T-helper 9 cell (primary cell): ENCODE results near the gene SLC4A5.
"Not testable (repeated sequence)": the region's sequence is repeated elsewhere in the genome, so short reads cannot be mapped to it uniquely, and the experiment has no call there.

Source experiments
- DNase-seq: peaks from one replicate; pipeline ENCODE4 v3.0.0-alpha.2; 2020

SLC4A5 gene

DNA sequence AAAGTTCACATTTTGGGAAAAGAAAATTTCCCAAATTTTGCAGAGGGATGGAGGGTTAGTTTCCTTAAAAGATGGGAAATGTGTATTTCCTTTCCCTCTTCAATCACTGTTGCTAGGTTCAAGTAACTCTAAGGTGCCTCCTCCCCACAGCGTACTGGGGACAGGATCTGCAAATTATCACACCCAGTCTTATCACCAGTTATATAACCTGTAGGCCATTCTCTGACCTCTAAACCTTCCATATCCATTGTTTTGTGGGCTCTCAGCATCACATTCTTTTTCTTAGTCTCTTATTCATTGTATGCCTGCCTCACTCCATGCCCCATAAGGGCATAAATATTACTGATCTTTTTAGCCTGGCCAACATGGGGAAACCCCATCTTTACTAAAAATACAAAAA lies 148.4 kb downstream of the SLC4A5 start:
- no peak for DNase-seq

DNA sequence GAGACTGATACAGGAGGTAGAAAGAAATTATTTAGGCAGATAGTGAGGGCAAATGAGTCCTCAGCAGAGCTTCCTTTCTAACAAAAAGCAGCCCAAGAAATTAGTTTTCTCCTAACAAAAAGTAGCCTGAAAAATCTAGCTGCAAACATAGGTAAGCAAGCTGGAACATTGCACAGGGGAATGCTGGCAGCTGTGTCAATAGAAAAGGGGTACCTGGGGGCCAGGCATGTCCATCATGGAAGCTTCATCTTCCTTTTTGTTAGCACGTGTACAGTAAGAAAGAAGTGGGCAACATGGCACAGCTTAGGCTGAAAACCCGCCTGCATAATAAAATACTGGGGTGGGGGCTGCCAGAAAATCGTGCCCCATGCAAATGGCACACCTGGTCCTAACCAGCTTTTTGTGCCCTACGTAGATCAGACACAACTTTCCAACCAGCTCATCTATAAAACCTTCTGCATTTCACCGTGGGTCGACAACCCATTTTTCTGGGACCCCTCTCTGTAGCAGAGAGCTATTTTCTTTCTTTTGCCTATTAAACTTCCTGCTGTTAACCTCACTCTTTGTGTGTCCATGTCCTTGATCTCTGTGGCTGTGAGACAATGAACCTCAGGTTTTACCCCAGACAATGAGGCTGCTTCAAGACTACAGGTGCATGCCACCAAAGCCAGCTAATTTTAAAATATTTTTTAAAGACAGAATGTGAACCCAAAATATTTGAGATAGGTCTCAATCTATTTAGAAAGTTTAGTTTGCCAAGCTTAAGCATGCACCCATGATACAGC lies 151.4 kb downstream of the SLC4A5 start:
- no peak for DNase-seq

DNA sequence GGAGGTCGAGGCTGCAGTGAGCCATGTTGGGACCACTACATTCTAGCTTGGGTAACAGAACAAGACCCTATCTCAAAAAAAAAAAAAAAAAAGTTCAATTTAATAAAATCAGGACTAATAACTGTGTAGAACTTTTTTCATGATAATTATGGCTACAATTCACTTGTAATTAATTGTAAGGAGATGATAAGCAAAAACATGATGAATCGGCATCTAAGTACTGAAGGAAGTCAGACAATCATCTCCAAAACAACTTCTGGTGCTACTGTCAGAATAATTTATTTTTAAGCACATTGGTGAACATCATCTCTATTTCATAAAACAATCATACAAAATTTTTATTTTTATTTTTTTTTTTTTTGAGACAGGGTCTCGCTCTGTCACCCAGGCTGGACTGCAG lies 154.5 kb downstream of the SLC4A5 start:
- DNase-seq = no peak

DNA sequence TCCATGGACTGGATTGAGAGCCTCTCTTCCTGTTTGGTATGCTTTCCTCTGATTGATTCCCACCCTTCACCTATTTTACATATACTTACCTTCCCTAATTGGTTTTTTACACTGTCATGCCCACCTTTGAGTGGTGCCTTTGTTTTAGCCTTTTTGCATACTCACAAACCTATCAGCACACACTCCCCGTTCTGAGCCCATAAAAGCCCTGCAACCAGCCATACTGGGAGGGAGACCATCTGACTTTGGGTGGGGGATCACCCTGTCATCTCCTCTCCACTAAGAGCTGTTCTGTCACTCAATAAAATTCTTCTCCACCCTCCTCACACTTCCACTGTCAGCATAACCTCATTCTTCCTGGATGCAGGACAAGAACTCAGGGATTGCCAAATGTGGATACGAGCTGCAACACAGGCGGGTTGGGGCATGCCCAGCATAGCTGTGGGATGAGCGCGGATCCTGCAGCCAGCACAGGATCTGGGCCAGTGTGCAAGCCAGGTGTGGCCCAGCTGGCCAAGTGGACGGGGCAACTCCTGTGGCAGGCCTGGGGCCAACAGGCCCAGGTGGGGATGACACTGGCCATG lies 155.1 kb downstream of the SLC4A5 start:
- no peak for DNase-seq

DNA sequence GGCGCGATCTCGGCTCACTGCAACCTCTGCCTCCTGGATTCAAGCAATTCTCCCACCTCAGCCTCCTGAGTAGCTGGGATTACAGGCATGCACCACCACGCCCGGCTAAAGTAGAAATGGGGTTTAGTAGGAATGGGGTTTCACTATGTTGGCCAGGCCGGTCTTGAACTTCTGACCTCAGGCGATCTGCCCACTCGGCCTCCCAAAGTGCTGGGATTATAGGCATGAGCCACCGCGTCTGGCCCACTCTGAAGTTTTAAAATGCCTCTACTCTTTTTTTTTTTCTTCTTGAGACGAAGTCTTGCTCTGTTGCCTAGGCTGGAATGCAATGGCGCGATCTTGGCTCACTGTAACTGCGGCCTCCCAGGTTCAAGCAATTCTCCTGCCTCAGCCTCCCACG lies 156.5 kb downstream of the SLC4A5 start:
- not testable (repeated sequence) for DNase-seq

DNA sequence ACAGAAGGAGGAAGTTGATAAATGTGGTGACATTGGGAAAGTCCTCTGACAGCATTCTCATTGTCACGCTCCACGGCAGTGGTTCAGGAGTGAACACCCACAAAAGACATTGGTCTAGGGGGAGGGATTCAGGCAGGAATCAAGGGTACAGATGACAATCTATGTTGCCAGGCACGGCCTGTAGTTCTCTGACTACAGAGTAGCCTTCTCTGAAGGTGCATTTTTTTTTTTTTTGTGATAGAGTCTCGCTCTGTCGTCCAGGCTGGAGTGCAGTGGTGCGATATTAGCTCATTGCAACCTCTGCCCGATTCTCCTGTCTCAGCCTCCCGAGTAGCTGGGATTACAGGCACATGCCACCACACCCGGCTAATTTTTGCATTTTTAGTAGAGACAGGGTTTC lies 157.2 kb downstream of the SLC4A5 start:
- no peak for DNase-seq

DNA sequence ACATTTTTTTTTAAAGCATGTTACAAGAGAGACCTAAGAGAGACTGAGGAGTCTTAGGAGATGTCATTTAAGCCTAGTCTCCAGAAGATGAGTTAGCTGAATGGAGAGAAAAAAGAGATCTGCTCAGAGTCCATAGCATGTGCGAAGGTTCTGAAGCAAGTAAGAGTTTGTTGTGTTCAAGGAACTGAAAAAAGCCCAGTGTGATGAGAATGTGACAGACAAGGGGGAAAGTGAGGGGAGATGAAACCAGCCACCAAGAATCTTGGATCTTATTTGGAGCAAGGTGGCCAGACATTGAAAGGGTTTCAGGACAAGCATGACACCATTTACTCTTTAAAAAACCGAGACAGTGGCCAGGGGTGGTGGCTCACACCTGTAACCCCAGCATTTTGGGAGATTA lies 159.3 kb downstream of the SLC4A5 start:
- DNase-seq = no peak

DNA sequence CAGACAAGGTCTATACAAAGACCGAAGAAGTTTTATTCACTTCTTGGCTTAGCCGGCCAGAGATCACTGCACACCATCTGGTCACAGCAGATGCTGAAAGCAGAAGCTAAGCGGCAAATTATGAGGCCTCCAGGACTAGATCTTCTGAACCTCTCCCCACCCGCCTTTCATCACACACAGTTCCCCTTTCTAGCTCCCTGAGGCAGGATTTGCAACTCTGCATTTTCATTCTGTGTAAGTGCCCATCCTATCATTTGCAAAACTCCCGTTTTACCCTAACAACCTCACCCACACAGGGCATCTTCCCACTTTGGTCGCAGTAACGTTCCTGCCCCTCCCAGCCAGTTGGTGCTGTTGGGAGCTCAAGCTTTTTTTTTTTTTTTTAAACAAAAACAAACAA lies 161.5 kb downstream of the SLC4A5 start:
- DNase-seq = no peak

DNA sequence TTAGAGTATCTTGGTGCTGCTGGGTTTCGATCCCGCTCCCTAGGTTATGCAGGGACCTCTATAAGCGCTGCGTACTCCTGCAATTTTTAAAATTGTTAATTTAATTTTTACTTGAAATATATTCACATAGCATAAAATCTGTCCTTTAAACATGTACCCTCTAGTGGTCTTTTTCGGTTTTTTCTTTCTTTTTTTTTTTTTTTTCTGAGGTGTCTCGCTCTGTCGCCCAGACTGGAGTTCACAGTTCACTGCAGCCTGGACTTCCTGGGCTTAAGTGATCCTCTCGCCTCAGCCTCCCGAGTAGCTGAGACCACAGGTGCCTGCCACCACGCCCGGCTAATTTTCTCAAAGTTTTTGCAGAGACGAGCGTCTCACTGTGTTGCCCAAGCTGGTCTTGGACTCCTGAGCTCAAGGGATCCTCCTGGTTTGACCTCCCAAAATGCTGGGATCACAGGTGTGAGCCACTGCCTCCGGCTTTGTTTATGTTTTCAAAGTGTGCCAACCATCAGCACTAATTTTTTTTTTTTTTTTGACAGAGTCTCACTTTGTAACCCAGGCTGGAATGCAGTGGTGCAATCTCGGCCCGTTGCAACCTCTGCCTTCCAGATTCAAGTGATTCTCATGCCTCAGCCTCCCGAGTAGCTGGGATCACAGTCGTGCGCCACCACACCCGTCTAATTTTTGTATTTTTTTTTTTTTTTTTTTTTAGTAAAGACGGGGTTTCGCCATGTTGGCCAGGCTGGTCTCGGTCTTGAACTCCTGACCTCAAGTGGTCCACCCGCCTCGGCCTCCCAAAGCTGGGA lies 164.0 kb downstream of the SLC4A5 start:
- no peak for DNase-seq

DNA sequence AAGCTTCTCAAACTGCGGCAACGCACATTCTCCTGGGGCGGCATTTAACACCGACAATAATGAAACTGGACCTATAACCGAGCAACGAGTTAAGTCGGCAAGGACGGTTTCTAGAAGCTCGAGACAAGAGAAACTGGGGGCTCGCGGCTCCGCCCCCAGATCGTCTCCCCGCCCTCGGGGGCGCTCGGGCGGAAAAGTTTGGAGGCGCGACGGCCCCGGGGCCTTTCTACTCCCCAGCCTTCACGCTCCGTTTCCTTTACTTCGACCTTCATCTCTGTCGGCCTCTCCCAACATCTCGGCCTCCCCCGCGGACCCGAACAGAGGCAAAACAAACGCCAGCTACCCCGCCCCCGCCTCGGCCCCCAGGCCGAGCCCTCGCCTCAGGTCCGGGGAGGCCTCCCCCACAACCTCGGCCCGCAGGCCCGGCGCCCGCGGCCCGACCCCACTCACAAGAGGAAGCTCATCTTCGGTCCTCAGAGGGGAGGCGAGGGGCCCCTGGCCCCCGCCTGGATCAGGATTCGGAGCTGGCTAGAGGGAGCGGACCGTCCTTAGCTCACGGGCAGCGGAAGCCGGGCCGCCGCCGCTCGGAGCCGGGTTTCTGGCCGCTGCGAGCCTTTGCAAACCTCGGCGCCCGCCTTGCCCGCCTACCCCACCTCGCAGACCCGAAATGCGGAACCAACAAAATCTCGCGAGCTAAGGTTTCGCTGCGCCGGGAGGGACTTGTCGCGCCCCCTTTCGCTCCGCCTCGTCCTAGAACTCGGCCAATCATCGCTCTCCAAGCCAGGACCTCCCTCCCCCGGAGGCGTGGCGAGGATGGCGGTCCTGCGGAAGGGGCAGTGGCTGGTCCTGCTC lies 164.8 kb downstream of the SLC4A5 start, which contains the start of gene MOB1A:
TSS of gene MOB1A (minus strand) at position 669 of the 852 bp plus-strand sequence. CDS start at position 464, 205 bp downstream.
- peak; percentile 96 for DNase-seq

DNA sequence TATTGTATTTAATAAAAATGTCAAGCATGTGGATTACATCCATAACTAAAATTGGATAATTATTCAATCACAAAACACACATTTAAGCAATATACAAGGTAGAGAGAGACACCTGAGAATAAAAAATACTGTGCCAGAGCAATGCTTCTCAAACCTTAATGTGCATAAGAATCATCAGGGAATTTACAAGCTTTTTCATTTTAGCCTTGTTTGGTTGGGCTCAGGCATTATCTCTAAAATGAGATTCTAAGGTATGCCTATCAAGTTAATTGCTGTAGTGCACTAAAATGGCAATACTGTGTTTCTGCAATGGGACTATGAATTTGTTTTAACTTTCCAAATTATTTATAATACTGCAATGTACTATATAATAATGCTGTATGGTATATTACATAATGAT lies 165.5 kb downstream of the SLC4A5 start:
- DNase-seq = no peak

DNA sequence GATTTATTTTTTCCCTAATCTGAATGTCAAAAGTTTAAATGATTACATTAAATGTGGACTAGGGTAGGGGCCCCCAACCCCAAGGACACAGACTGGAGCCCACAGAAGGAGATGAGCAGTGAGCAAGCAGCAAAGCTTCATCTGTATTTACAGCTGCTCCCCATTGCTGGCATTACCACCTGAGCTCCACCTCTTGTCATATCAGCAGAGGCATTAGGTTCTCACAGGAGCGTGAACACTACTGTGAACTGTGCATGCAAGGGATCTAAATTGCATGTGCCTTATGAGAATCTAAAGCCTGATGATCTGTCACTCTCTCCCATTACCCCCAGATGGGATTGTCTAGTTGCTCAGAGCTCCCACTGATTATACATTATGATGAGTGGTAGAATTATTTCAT lies 168.3 kb downstream of the SLC4A5 start:
- no peak for DNase-seq

DNA sequence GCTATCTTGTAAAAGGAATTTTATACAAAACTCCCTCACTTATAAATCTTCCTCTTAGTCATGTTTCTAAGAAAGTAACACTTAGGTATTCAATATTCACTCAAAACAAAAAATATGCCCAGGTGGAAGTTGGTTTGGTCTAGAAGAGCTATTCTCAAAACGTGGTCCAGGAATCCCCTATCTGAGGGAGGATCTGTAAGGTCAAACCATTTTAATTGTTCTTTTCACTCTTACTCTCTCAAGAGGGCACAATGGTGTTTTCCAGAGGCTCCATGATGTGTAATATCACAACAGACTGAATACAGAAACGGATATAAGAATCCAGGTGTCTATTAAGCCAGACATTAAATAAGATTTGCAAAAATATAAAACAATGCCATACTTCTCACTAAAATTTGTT lies 174.5 kb downstream of the SLC4A5 start:
- no peak for DNase-seq
